KMS-11 (cell line): ENCODE results near the gene BBOX1.
"Not testable (repeated sequence)": the region's sequence is repeated elsewhere in the genome, so short reads cannot be mapped to it uniquely, and the experiment has no call there.

Source experiments
- H2AFZ ChIP-seq: fragments of 200-600 bp; sonication (generic); 2 replicates; pipeline ENCODE4 v1.6.1; 2016; ENCODE audit warnings: antibody characterized with exemption, mixed run types, low read depth
- H3K27ac ChIP-seq: fragments of 200-600 bp; sonication (generic); 2 replicates; pipeline ENCODE4 v1.6.1; 2016; ENCODE audit warnings: mild to moderate bottlenecking, mixed run types
- H3K27me3 ChIP-seq: fragments of 200-600 bp; sonication (generic); 2 replicates; pipeline ENCODE4 v1.6.1; 2017; ENCODE audit warnings: mild to moderate bottlenecking, low read depth, mixed run types, moderate library complexity; ENCODE audit not compliant: insufficient read depth
- H3K36me3 ChIP-seq: fragments of 200-600 bp; sonication (generic); 2 replicates; pipeline ENCODE4 v1.6.1; 2017; ENCODE audit warnings: mild to moderate bottlenecking, mixed run types; ENCODE audit not compliant: insufficient read depth
- H3K4me1 ChIP-seq: fragments of 200-600 bp; sonication (generic); 2 replicates; pipeline ENCODE4 v1.6.1; 2016; ENCODE audit warnings: mild to moderate bottlenecking, low read depth, mixed run types; ENCODE audit not compliant: poor library complexity, severe bottlenecking
- H3K4me2 ChIP-seq: fragments of 200-600 bp; sonication (generic); 2 replicates; pipeline ENCODE4 v1.7.0; 2016; ENCODE audit warnings: mild to moderate bottlenecking, mixed run types
- H3K4me3 ChIP-seq: fragments of 200-600 bp; sonication (generic); IDR thresholded peaks from 2 replicates; pipeline ENCODE4 v1.6.1; 2017; ENCODE audit warnings: low read depth, low read length, mixed read lengths; ENCODE audit not compliant: insufficient read depth
- H3K79me2 ChIP-seq: fragments of 200-600 bp; sonication (generic); 2 replicates; pipeline ENCODE4 v1.6.1; 2016; ENCODE audit warnings: low read depth, mixed run types; ENCODE audit not compliant: insufficient read depth
- H3K9ac ChIP-seq: fragments of 200-600 bp; sonication (generic); 2 replicates; pipeline ENCODE4 v1.6.1; 2016; ENCODE audit warnings: mild to moderate bottlenecking, mixed run types
- H4K20me1 ChIP-seq: fragments of 200-600 bp; sonication (generic); 2 replicates; pipeline ENCODE4 v1.6.1; 2016; ENCODE audit warnings: mild to moderate bottlenecking, mixed run types; ENCODE audit not compliant: insufficient read depth
- CTCF ChIP-seq: fragments of 200-600 bp; sonication (generic); conservative IDR thresholded peaks from 2 replicates; pipeline ENCODE4 v1.6.1; 2017; ENCODE audit warnings: low read depth, mild to moderate bottlenecking, antibody characterized with exemption, low read length, moderate library complexity, mixed read lengths

The BBOX1 gene

GRCh38 chr11:27124514-27125264 lies 84.1 kb downstream of the BBOX1 start:
- Histone ChIP-seq H3K4me1 (no peaks in the 10 kb centered on the region), H3K9ac (no peak overlapping the region), H2AFZ (no peak overlapping the region), H3K4me3 (no peak overlapping the region), H3K27ac (no peak overlapping the region), H3K4me2 (no peak overlapping the region), H3K27me3 (no peaks in the 10 kb centered on the region), H3K36me3 (no peaks in the 10 kb centered on the region), H4K20me1 (no peaks in the 10 kb centered on the region), H3K79me2 (no peaks in the 10 kb centered on the region)
- no peak for TF ChIP-seq CTCF

GRCh38 chr11:27129686-27130085 lies 89.1 kb downstream of the BBOX1 start:
- H3K79me2 ChIP-seq, result no peaks in the 10 kb centered on the region
- no peaks in the 10 kb centered on the region for H4K20me1 ChIP-seq
- no peaks in the 10 kb centered on the region for H3K36me3 ChIP-seq
- no peak overlapping the region for H3K27ac ChIP-seq
- H3K4me3 ChIP-seq, result no peak overlapping the region
- H3K4me1 ChIP-seq, result no peaks in the 10 kb centered on the region
- no peak overlapping the region for H2AFZ ChIP-seq
- H3K4me2 ChIP-seq, result no peak overlapping the region
- no peak for TF ChIP-seq CTCF
- no peaks in the 10 kb centered on the region for H3K27me3 ChIP-seq
- H3K9ac ChIP-seq, result no peak overlapping the region

- Histone ChIP-seq H3K79me2 (no peaks in the 10 kb centered on the region), H3K4me2 (no peak overlapping the region), H2AFZ (no peak overlapping the region), H3K4me3 (no peak overlapping the region), H3K9ac (no peak overlapping the region), H3K27me3 (no peaks in the 10 kb centered on the region), H3K27ac (no peak overlapping the region), H3K4me1 (no peaks in the 10 kb centered on the region), H3K36me3 (no peaks in the 10 kb centered on the region), H4K20me1 (no peaks in the 10 kb centered on the region)
- TF ChIP-seq CTCF, result no peak
These were observed 90.2 kb downstream of the BBOX1 start for GRCh38 chr11:27130806-27131205.

GRCh38 chr11:27135924-27136329 lies 95.3 kb downstream of the BBOX1 start:
- not testable (repeated sequence) for H2AFZ ChIP-seq, H3K4me2 ChIP-seq, H3K27me3 ChIP-seq, H3K4me3 ChIP-seq, H3K36me3 ChIP-seq, H3K79me2 ChIP-seq, H4K20me1 ChIP-seq, H3K9ac ChIP-seq, H3K27ac ChIP-seq, H3K4me1 ChIP-seq

GRCh38 chr11:27138716-27139115 lies 98.1 kb downstream of the BBOX1 start:
- no peaks in the 10 kb centered on the region for H4K20me1 ChIP-seq
- H3K27ac ChIP-seq, result no peak overlapping the region
- H3K4me3 ChIP-seq, result no peak overlapping the region
- no peak overlapping the region for H2AFZ ChIP-seq
- H3K9ac ChIP-seq, result no peak overlapping the region
- H3K27me3 ChIP-seq, result no peaks in the 10 kb centered on the region
- no peaks in the 10 kb centered on the region for H3K36me3 ChIP-seq
- no peaks in the 10 kb centered on the region for H3K79me2 ChIP-seq
- no peak overlapping the region for H3K4me2 ChIP-seq
- no peaks in the 10 kb centered on the region for H3K4me1 ChIP-seq
- no peak for TF ChIP-seq CTCF
